SU-DHL-6 (cell line): ENCODE data around the gene BBS1.

Experiments used
- EZH2phosphoT487 ChIP-seq: fragments of 200-600 bp; sonication (generic), shearing (Covaris generic); conservative IDR thresholded peaks from 2 replicates; pipeline ENCODE4 v1.6.1; 2018; ENCODE audit warnings: mild to moderate bottlenecking, antibody characterized with exemption, low read length, moderate library complexity, mixed read lengths
- TF ChIP-seq, protein P1 (sequence below): fragments of 200-600 bp; sonication (generic); IDR thresholded peaks from one replicate; pipeline ENCODE4 v1.5.1; 2017; ENCODE audit warnings: antibody characterized with exemption, mild to moderate bottlenecking, low read length, moderate library complexity; ENCODE audit not compliant: insufficient read depth, poor library complexity, severe bottlenecking

DNA sequence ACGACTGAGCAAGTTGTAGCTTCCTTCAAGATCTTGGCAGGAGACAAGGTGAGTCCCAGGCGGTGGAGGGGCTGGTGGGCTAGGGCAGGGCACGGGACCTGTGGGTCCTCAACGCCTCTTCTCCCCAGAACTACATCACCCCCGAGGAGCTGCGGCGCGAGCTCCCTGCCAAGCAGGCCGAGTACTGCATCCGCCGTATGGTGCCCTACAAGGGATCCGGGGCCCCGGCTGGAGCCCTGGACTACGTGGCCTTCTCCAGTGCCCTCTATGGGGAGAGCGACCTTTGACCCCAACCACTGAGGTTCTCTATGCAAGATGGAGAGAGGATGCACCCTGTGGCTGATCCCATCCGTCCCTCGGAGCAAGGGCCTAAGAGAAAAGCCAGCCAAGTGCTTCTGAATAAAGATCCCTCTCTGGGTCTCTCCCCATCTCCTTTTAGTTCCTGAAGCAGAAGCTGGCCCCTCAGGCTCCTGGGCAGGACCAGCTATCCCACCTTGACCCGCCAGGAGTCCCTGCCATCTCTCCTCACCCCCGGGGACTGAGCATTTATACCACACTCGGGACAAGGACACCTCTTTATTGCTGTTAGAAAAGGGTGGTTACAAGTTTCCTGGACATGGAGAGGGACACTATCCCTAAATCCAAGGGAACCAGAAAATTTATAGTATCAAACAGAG lies 52.6 kb downstream of the BBS1 start:
- TF ChIP-seq, protein P1, sequence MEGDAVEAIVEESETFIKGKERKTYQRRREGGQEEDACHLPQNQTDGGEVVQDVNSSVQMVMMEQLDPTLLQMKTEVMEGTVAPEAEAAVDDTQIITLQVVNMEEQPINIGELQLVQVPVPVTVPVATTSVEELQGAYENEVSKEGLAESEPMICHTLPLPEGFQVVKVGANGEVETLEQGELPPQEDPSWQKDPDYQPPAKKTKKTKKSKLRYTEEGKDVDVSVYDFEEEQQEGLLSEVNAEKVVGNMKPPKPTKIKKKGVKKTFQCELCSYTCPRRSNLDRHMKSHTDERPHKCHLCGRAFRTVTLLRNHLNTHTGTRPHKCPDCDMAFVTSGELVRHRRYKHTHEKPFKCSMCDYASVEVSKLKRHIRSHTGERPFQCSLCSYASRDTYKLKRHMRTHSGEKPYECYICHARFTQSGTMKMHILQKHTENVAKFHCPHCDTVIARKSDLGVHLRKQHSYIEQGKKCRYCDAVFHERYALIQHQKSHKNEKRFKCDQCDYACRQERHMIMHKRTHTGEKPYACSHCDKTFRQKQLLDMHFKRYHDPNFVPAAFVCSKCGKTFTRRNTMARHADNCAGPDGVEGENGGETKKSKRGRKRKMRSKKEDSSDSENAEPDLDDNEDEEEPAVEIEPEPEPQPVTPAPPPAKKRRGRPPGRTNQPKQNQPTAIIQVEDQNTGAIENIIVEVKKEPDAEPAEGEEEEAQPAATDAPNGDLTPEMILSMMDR, result no peak
- no peak for TF ChIP-seq EZH2phosphoT487
